ENCODE data around the gene BNIPL. TPM values are rescaled to one million over a fixed set of nuclear protein-coding genes. Genes with fewer than 3 reads are reported as not detected.

The BNIPL gene
- total and polyA plus RNA-seq, 2 of the 13 experiments (the other 11 are each of a cell fraction or from before 2014, with no cell fraction given): 0.40 to 1.1 TPM

GRCh38 chr1:151061704-151062103, 25.3 kb downstream of the BNIPL start (continued):
- TF ChIP-seq KIAA2018 (CRISPR knock-in tag; IDR thresholded peaks at IDR 0.05; ENCODE audit: borderline replicate concordance): no peak
- no peak for TF ChIP-seq ZNF687 (CRISPR knock-in tag; IDR thresholded peaks at IDR 0.05)
- no peak for TF ChIP-seq ZNF572 (CRISPR knock-in tag; IDR thresholded peaks at IDR 0.05)
- no peak for TF ChIP-seq ZFP41 (CRISPR knock-in tag; IDR thresholded peaks at IDR 0.05; ENCODE audit: borderline replicate concordance)
- no peak for TF ChIP-seq SKI (IDR thresholded peaks at IDR 0.05; ENCODE audit: partially characterized antibody)
- no peak for TF ChIP-seq ZSCAN25 (CRISPR knock-in tag; IDR thresholded peaks at IDR 0.05)
- no peak for TF ChIP-seq SRY (CRISPR knock-in tag; IDR thresholded peaks at IDR 0.05)
- no peak for TF ChIP-seq ZNF556 (CRISPR knock-in tag; IDR thresholded peaks at IDR 0.05; ENCODE audit: borderline replicate concordance)
- no peak for TF ChIP-seq ZNF629 (CRISPR knock-in tag; conservative IDR thresholded peaks at IDR 0.05)
- no peak for TF ChIP-seq THAP11 (CRISPR knock-in tag; IDR thresholded peaks at IDR 0.05)
